ENCODE measurements around the gene ZNF211.

Gene ZNF211

GRCh38 chr19:57664269-57665127 lies 31.5 kb downstream of the ZNF211 start:
- Histone ChIP-seq H3K36me3 (ENCODE audit: insufficient read depth, low read length) (no peaks in the 10 kb centered on the region), H3K9me3 (ENCODE audit: low read length) (no peaks in the 10 kb centered on the region), H3K79me2 (ENCODE audit: insufficient read depth, low read length) (no peaks in the 10 kb centered on the region), H4K20me1 (ENCODE audit: insufficient read depth, low read length) (no peaks in the 10 kb centered on the region), H3K9ac (ENCODE audit: low read length) (no peak overlapping the region), H3K4me3 (ENCODE audit: low read depth, low read length, poor library complexity, severe bottlenecking) (no peak overlapping the region), H3K27me3 (ENCODE audit: insufficient read depth, low read length) (no peaks in the 10 kb centered on the region), H3F3A (ENCODE audit: insufficient read depth, low read length) (no peaks in the 10 kb centered on the region), H3K4me2 (ENCODE audit: low read length) (no peak overlapping the region), H2AFZ (ENCODE audit: low read length) (no peak overlapping the region), H3K27ac (ENCODE audit: low read depth, low read length, poor library complexity, severe bottlenecking) (no peak overlapping the region), H3K4me1 (ENCODE audit: insufficient read depth, low read length, severe bottlenecking) (no peaks in the 10 kb centered on the region), H3K9me2 (ENCODE audit: low read depth, low read length) (no peaks in the 10 kb centered on the region)
- no peak for TF ChIP-seq CTCF (IDR thresholded peaks at IDR 0.05; ENCODE audit: low read length)

DNA sequence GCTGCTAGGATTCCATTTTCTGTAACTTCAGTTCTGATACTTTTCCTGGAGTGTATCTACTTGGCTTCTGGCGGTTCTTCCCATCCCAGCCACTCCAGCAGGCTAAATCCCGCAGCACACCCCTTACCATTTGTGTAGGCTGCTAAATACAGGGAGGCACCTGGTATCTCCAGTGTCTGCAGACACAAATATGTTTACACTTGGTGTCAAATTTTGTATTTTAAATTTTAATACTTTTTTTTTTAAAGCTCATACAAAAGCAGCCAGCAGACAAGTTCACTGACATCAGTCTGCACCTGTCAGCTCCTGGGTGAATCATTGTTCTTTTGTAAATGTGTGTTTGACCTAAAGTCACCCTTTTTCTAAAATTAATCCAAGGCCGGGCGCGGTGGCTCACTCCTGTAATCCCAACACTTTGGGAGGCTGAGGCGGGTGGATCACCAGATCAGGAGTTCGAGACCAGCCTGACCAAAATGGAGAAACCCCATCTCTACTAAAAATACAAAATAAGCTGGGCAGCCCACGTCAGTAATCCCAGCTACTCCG lies 32.4 kb downstream of the ZNF211 start:
- Histone ChIP-seq H3K9ac (ENCODE audit: low read length) (no peak overlapping the region), H2AFZ (ENCODE audit: low read length) (no peak overlapping the region), H3K27me3 (ENCODE audit: insufficient read depth, low read length) (no peaks in the 10 kb centered on the region), H3K79me2 (ENCODE audit: insufficient read depth, low read length) (no peaks in the 10 kb centered on the region), H3K9me2 (ENCODE audit: low read depth, low read length) (no peaks in the 10 kb centered on the region), H3K9me3 (ENCODE audit: low read length) (no peaks in the 10 kb centered on the region), H3F3A (ENCODE audit: insufficient read depth, low read length) (no peaks in the 10 kb centered on the region), H3K4me3 (ENCODE audit: low read depth, low read length, poor library complexity, severe bottlenecking) (no peak overlapping the region), H3K36me3 (ENCODE audit: insufficient read depth, low read length) (no peaks in the 10 kb centered on the region), H3K4me2 (ENCODE audit: low read length) (no peak overlapping the region), H3K4me1 (ENCODE audit: insufficient read depth, low read length, severe bottlenecking) (no peaks in the 10 kb centered on the region), H3K27ac (ENCODE audit: low read depth, low read length, poor library complexity, severe bottlenecking) (no peak overlapping the region), H4K20me1 (ENCODE audit: insufficient read depth, low read length) (no peaks in the 10 kb centered on the region)
- TF ChIP-seq CTCF (IDR thresholded peaks at IDR 0.05; ENCODE audit: low read length) (no peak), EZH2 (IDR thresholded peaks at IDR 0.05; ENCODE audit: borderline replicate concordance, low read length) (no peak)

DNA sequence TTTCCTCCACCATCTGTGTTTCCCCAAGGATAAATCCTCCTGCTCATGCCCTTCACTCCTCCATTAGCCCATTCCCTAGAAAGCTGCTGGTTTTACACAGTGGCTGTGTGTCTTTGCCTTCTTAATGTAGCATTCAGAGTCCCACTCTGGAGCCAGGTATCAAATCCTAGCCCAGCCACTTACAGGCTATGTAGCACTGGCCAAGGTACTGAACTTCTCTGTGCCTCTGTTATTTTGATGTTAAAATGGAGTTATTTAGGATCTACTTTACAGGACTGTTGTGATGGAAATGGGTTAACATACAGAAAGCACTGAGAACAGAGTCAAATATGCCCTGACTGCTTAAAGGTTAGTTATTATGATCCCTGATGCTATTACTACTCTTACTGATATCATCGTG lies 34.3 kb downstream of the ZNF211 start:
- no peaks in the 10 kb centered on the region for H3K27me3 ChIP-seq (ENCODE audit: insufficient read depth, low read length)
- TF ChIP-seq CTCF (IDR thresholded peaks at IDR 0.05; ENCODE audit: low read length) (no peak), EZH2 (IDR thresholded peaks at IDR 0.05; ENCODE audit: borderline replicate concordance, low read length) (no peak)

More for the DNA sequence above, 34.3 kb downstream of the ZNF211 start:
- no peaks in the 10 kb centered on the region for H3K36me3 ChIP-seq (ENCODE audit: insufficient read depth, low read length)
- no peaks in the 10 kb centered on the region for H3K79me2 ChIP-seq (ENCODE audit: insufficient read depth, low read length)
- no peak overlapping the region for H3K4me2 ChIP-seq (ENCODE audit: low read length)
- no peaks in the 10 kb centered on the region for H3F3A ChIP-seq (ENCODE audit: insufficient read depth, low read length)
- no peak overlapping the region for H2AFZ ChIP-seq (ENCODE audit: low read length)
- no peak overlapping the region for H3K27ac ChIP-seq (ENCODE audit: low read depth, low read length, poor library complexity, severe bottlenecking)
- no peaks in the 10 kb centered on the region for H4K20me1 ChIP-seq (ENCODE audit: insufficient read depth, low read length)
- H3K9ac ChIP-seq (ENCODE audit: low read length), result no peak overlapping the region
- H3K9me3 ChIP-seq (ENCODE audit: low read length), result no peaks in the 10 kb centered on the region
- H3K4me1 ChIP-seq (ENCODE audit: insufficient read depth, low read length, severe bottlenecking), result no peaks in the 10 kb centered on the region
- no peak overlapping the region for H3K4me3 ChIP-seq (ENCODE audit: low read depth, low read length, poor library complexity, severe bottlenecking)
- H3K9me2 ChIP-seq (ENCODE audit: low read depth, low read length), result no peaks in the 10 kb centered on the region
